GM12801 (cell line): ENCODE results near the gene DDT.

Experiments
- CTCF ChIP-seq: IDR thresholded peaks from one replicate; pipeline ENCODE4 v1.5.1; 2011; ENCODE audit warnings: control low read depth; ENCODE audit not compliant: insufficient read length; ENCODE audit errors: extremely low read depth

Gene DDT

DNA sequence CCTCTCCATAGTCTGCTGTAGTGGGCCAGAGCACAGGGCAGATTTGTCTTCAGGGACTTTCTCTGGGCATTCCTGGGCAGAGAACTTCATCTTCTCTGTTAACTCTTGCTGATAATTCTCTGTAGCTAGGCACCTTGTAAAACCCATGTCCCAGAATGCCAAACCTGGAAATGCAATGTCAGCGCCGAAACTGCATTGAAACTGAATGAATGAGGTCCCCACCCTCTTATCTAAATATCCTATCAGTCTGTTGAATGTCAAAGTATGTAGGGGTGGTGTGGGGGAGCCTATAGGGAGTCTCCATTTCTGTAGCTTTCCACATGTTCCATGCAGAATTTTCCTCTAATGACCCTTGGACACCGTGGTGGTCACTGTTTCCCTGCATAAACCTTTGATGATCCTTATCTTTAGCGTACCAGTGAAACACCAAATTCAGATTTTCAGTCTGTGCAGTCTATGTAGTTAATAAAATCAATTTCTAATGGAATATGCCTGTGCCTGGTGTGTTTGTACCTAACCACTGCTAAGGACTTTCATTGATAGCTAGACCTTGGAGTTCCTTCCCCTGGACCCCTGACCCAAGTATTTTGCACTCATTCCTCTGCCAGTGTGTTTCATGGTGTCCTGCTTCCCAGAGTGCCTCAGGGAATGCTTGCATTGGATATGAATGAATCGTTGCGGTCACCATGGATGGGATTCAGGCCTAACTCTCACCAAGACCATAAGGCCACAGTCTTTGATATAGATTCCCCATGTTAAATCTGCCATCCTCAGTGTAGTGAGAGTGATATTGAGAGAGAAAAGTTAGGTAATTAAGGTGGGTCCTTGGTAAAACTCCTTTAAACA lies 34.4 kb upstream of the DDT start:
- TF ChIP-seq CTCF: no peak

DNA sequence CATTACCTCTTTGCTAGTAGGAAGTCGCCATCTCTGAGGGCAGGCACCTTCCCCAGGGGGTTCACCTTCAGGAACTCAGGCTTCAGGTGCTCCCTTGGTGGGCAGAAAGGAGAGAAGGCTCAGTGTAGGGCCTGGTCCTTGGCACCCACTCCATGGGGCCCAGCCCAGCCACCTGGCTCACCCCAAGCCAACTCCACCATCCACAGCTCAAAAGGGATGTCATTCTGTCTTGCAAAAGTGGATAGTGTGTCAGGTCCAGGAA lies 33.7 kb upstream of the DDT start:
- TF ChIP-seq CTCF: no peak

GRCh38 chr22:24007253-24008021 lies 33.2 kb upstream of the DDT start:
- no peak for TF ChIP-seq CTCF

GRCh38 chr22:24006914-24007214 lies 32.6 kb upstream of the DDT start:
- no peak for TF ChIP-seq CTCF

DNA sequence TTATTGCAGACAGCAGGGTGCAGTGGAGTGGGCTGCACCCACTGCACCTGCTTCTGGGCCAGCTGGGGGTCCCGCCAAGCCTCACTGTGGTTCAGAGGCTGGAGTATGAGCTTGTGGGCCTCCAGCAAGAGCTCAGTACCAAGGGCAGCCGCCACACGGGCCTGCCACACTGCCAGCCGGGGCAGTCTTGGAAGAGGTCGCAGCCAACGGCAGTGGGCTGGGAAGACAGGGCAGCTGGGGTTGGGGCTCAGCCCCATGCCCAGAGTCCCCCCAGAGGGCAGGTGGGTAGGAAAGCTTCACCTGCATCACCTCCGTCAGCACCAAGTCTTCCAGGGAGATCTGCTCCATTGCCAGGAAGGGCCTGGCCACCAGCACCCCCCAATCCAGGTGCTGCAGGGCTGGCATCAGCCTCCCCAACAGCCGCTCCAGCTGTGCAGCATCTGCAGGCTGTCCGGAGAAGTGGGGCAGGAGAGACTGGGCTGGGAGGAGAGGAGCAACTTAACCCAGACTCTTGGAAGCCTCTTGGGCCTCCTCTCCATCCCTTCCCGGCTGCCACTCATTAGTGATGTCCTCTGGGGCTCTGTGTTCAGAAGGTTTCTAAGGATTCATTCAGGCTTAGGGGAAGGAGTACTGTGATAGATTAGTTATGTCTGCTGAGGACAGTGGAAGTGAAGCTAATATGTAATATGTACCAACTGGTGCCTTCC lies 32.1 kb upstream of the DDT start:
- TF ChIP-seq CTCF: no peak

- TF ChIP-seq CTCF: no peak
Observed at GRCh38 chr22:24005201-24005600, 31.0 kb upstream of the DDT start, which contains the start of gene GSTT4. GSTT4 (minus strand) TSS chr22:24005453; CDS start chr22:24005356, 97 bp downstream.

GRCh38 chr22:24003887-24004286 lies 29.6 kb upstream of the DDT start:
- no peak for TF ChIP-seq CTCF
